ENCODE measurements around the gene EN2. TPM values are rescaled to one million over a fixed set of nuclear protein-coding genes. Genes with fewer than 3 reads are reported as not detected.
A peak's percentile ranks its signal among the peaks of the same experiment; 100 is the strongest.

EN2 gene
- total RNA-seq, 1 donor from 2014 or later, result 7.2 TPM

GRCh38 chr7:155456738-155457543, 988 bp upstream of the EN2 start:
- peak overlapping the region; percentile 91 for H3K4me3 Mint-ChIP-seq
- no peak overlapping the region for H3K27ac Mint-ChIP-seq (ENCODE audit: unreplicated experiment)

GRCh38 chr7:155457544-155458110, 302 bp upstream of the EN2 start:
- peaks cover 23% of the 10 kb centered on the region for H3K4me1 Mint-ChIP-seq

More at GRCh38 chr7:155456738-155457543, 988 bp upstream of the EN2 start:
- peak; percentile 68 for DNase-seq (ENCODE audit: low read depth, low spot score)
- peaks cover 2% of the 10 kb centered on the region for H3K36me3 Mint-ChIP-seq (ENCODE audit: low read depth)
- TF ChIP-seq CTCF (conservative IDR thresholded peaks at IDR 0.05), result no peak
- no peaks in the 10 kb centered on the region for H3K9me3 Mint-ChIP-seq
- peaks cover 92% of the 10 kb centered on the region for H3K27me3 Mint-ChIP-seq (ENCODE audit: low read depth)
- peaks cover 23% of the 10 kb centered on the region for H3K4me1 Mint-ChIP-seq

GRCh38 chr7:155458878-155459699, 1.2 kb downstream of the EN2 start:
- peak overlapping the region; percentile 91 for H3K27ac Mint-ChIP-seq (ENCODE audit: unreplicated experiment)
- DNase-seq (ENCODE audit: low read depth, low spot score), result no peak
- peaks cover 92% of the 10 kb centered on the region for H3K27me3 Mint-ChIP-seq (ENCODE audit: low read depth)
- no peak for TF ChIP-seq CTCF (conservative IDR thresholded peaks at IDR 0.05)
- peak overlapping the region; percentile 93 for H3K4me3 Mint-ChIP-seq
- peaks cover 2% of the 10 kb centered on the region for H3K36me3 Mint-ChIP-seq (ENCODE audit: low read depth)
- H3K4me1 Mint-ChIP-seq, result peaks cover 23% of the 10 kb centered on the region
- no peaks in the 10 kb centered on the region for H3K9me3 Mint-ChIP-seq

More at GRCh38 chr7:155457544-155458110, 302 bp upstream of the EN2 start:
- Mint-ChIP-seq H3K27ac (ENCODE audit: unreplicated experiment) (no peak overlapping the region), H3K9me3 (no peaks in the 10 kb centered on the region), H3K4me3 (peak overlapping the region; percentile 91), H3K36me3 (ENCODE audit: low read depth) (peaks cover 2% of the 10 kb centered on the region), H3K27me3 (ENCODE audit: low read depth) (peaks cover 92% of the 10 kb centered on the region)
- no peak for DNase-seq (ENCODE audit: low read depth, low spot score)
- no peak for TF ChIP-seq CTCF (conservative IDR thresholded peaks at IDR 0.05)

- Mint-ChIP-seq H3K4me1 (peaks cover 17% of the 10 kb centered on the region), H3K27me3 (ENCODE audit: low read depth) (peaks cover 92% of the 10 kb centered on the region), H3K9me3 (no peaks in the 10 kb centered on the region), H3K36me3 (ENCODE audit: low read depth) (peaks cover 2% of the 10 kb centered on the region), H3K4me3 (peak overlapping the region; percentile 93), H3K27ac (ENCODE audit: unreplicated experiment) (no peak overlapping the region)
- DNase-seq (ENCODE audit: low read depth, low spot score), result no peak
- no peak for TF ChIP-seq CTCF (conservative IDR thresholded peaks at IDR 0.05)
These were observed 2.0 kb downstream of the EN2 start for GRCh38 chr7:155459700-155460461.

All from neural crest cell (in vitro differentiated cells).